Neural cell (in vitro differentiated cells): ENCODE measurements around the gene RAD51B. TPM values are rescaled to one million over a fixed set of nuclear protein-coding genes. Genes with fewer than 3 reads are reported as not detected.
"Not testable (repeated sequence)": the region's sequence is repeated elsewhere in the genome, so short reads cannot be mapped to it uniquely, and the experiment has no call there.

Source experiments
- H2AFZ ChIP-seq: fragments of 200-600, 300-800 bp; sonication (generic), shearing (Covaris generic); 2 replicates; pipeline ENCODE4 v1.6.0; 2014; ENCODE audit warnings: low read depth, mild to moderate bottlenecking, antibody characterized with exemption, low read length, moderate library complexity
- H3F3A ChIP-seq: fragments of 200-600 bp; shearing (Covaris generic); 2 replicates; pipeline ENCODE4 v1.6.1; 2016; ENCODE audit warnings: mild to moderate bottlenecking, moderate library complexity, mixed read lengths, antibody characterized with exemption, low read length; ENCODE audit not compliant: insufficient read depth, poor library complexity, severe bottlenecking
- H3K27ac ChIP-seq: fragments of 200-600, 300-800 bp; sonication (generic), shearing (Covaris generic); 2 replicates; pipeline ENCODE4 v1.5.1; 2014; ENCODE audit warnings: mild to moderate bottlenecking, low read length, moderate library complexity
- H3K27me3 ChIP-seq: fragments of 300-800, 200-600 bp; sonication (generic), shearing (Covaris generic); 2 replicates; pipeline ENCODE4 v1.6.0; 2014; ENCODE audit warnings: mild to moderate bottlenecking, low read depth, low read length, moderate library complexity; ENCODE audit not compliant: insufficient read depth
- H3K36me3 ChIP-seq: fragments of 300-800, 200-600 bp; sonication (generic), shearing (Covaris generic); 2 replicates; pipeline ENCODE4 v1.5.1; 2014; ENCODE audit warnings: mild to moderate bottlenecking, antibody characterized with exemption, low read length, moderate library complexity; ENCODE audit not compliant: insufficient read depth
- H3K4me2 ChIP-seq: fragments of 300-800, 200-600 bp; sonication (generic), shearing (Covaris generic); 2 replicates; pipeline ENCODE4 v1.6.0; 2014; ENCODE audit warnings: mild to moderate bottlenecking, low read length
- H3K4me3 ChIP-seq: fragments of 300-800, 200-600 bp; sonication (generic), shearing (Covaris generic); 2 replicates; pipeline ENCODE4 v1.5.1; 2014; ENCODE audit warnings: mild to moderate bottlenecking, low read length, moderate library complexity
- H3K79me2 ChIP-seq: fragments of 200-600 bp; shearing (Covaris generic); replicated peaks from 2 replicates; pipeline ENCODE4 v1.6.0; 2014; ENCODE audit warnings: mild to moderate bottlenecking, low read length, moderate library complexity; ENCODE audit not compliant: insufficient read depth
- H3K9ac ChIP-seq: fragments of 300-800, 200-600 bp; sonication (generic), shearing (Covaris generic); 2 replicates; pipeline ENCODE4 v1.6.1; 2016; ENCODE audit warnings: mild to moderate bottlenecking, low read length, mixed read lengths
- H3K9me2 ChIP-seq: fragments of 200-600 bp; shearing (Covaris generic); 2 replicates; pipeline ENCODE4 v1.6.1; 2016; ENCODE audit warnings: mild to moderate bottlenecking, low read length, mixed read lengths; ENCODE audit not compliant: insufficient read depth
- H3K9me3 ChIP-seq: fragments of 200-600, 300-800 bp; sonication (generic), shearing (Covaris generic); 2 replicates; pipeline ENCODE4 v1.6.1; 2016; ENCODE audit warnings: mild to moderate bottlenecking, mixed run types, low read length, moderate library complexity, mixed read lengths
- H4K20me1 ChIP-seq: fragments of 200-600 bp; shearing (Covaris generic); 2 replicates; pipeline ENCODE4 v1.6.1; 2016; ENCODE audit warnings: mild to moderate bottlenecking, mixed run types; ENCODE audit not compliant: insufficient read depth
- CTCF ChIP-seq: fragments of 450-650 bp; IDR thresholded peaks from 2 replicates; pipeline ENCODE4 v1.5.1; 2014; ENCODE audit warnings: antibody characterized with exemption, mild to moderate bottlenecking, moderate library complexity; ENCODE audit not compliant: poor library complexity, severe bottlenecking
- EP300 ChIP-seq: fragments of 450-650 bp; conservative IDR thresholded peaks from 2 replicates; pipeline ENCODE4 v1.6.1; 2014; ENCODE audit warnings: antibody characterized with exemption, mild to moderate bottlenecking, moderate library complexity; ENCODE audit not compliant: poor library complexity, severe bottlenecking
- EZH2 ChIP-seq: fragments of 200-600, 300-800 bp; shearing (Covaris generic), sonication (generic); IDR thresholded peaks from 2 replicates; pipeline ENCODE4 v1.6.1; 2014; ENCODE audit warnings: antibody characterized with exemption, low read length, borderline replicate concordance, mild to moderate bottlenecking; ENCODE audit not compliant: insufficient read depth, poor library complexity, severe bottlenecking
- MXI1 ChIP-seq: fragments of 450-650 bp; conservative IDR thresholded peaks from 2 replicates; pipeline ENCODE4 v1.6.1; 2014; ENCODE audit warnings: antibody characterized with exemption, mild to moderate bottlenecking; ENCODE audit not compliant: poor library complexity, severe bottlenecking
- POLR2AphosphoS5 ChIP-seq: IDR thresholded peaks from 2 replicates; pipeline ENCODE4 v1.6.1; 2012
- RAD21 ChIP-seq: fragments of 450-650 bp; conservative IDR thresholded peaks from 2 replicates; pipeline ENCODE4 v1.6.1; 2014; ENCODE audit warnings: antibody characterized with exemption, mild to moderate bottlenecking, moderate library complexity
- REST ChIP-seq: IDR thresholded peaks from 2 replicates; pipeline ENCODE4 v1.6.1; 2012; ENCODE audit warnings: borderline replicate concordance
- SMC3 ChIP-seq: fragments of 450-650 bp; conservative IDR thresholded peaks from 2 replicates; pipeline ENCODE4 v1.6.1; 2014; ENCODE audit warnings: antibody characterized with exemption, mild to moderate bottlenecking, moderate library complexity; ENCODE audit not compliant: poor library complexity
- TAF1 ChIP-seq: IDR thresholded peaks from 2 replicates; pipeline ENCODE4 v1.6.1; 2012; ENCODE audit warnings: low read depth
- polyA plus RNA-seq: library from polyadenylated mRNA; depleted of rRNA; stranded (reverse); fragments of >200 nt; gene quantifications from 2 replicates; pipeline ENCODE4 v1.2.3, GENCODE V29; 2014

RAD51B gene
- polyA plus RNA-seq, 1 donor from 2014 or later, result 3.1 TPM

GRCh38 chr14:68662392-68662791 is 842.8 kb downstream of the RAD51B start:
- no peak overlapping the region for H3K4me3 ChIP-seq
- no peaks in the 10 kb centered on the region for H3K9me2 ChIP-seq
- no peaks in the 10 kb centered on the region for H3K36me3 ChIP-seq
- no peaks in the 10 kb centered on the region for H3K9me3 ChIP-seq
- H3K79me2 ChIP-seq, result no peaks in the 10 kb centered on the region
- H3K27me3 ChIP-seq, result no peaks in the 10 kb centered on the region
- H3K9ac ChIP-seq, result no peak overlapping the region
- no peak overlapping the region for H2AFZ ChIP-seq
- no peaks in the 10 kb centered on the region for H4K20me1 ChIP-seq
- H3K27ac ChIP-seq, result no peak overlapping the region
- no peak for TF ChIP-seq REST
- TF ChIP-seq EZH2, result no peak
- no peak for TF ChIP-seq CTCF
- no peak for TF ChIP-seq POLR2AphosphoS5
- TF ChIP-seq SMC3, result no peak
- no peak for TF ChIP-seq TAF1
- TF ChIP-seq RAD21, result no peak
- no peak for TF ChIP-seq EP300
- no peak for TF ChIP-seq MXI1
- no peak overlapping the region for H3K4me2 ChIP-seq
- no peaks in the 10 kb centered on the region for H3F3A ChIP-seq

- H3F3A ChIP-seq, result not testable (repeated sequence)
These were observed 843.2 kb downstream of the RAD51B start for GRCh38 chr14:68662826-68663225.

GRCh38 chr14:68663385-68664076 is 844.0 kb downstream of the RAD51B start:
- no peak for TF ChIP-seq REST
- no peak for TF ChIP-seq CTCF
- no peak for TF ChIP-seq RAD21
- no peak for TF ChIP-seq TAF1
- no peak for TF ChIP-seq POLR2AphosphoS5
- TF ChIP-seq SMC3, result no peak
- TF ChIP-seq MXI1, result no peak
- no peak for TF ChIP-seq EP300
- TF ChIP-seq EZH2, result no peak
- Histone ChIP-seq H3K9ac (no peak overlapping the region), H3K27me3 (no peaks in the 10 kb centered on the region), H3K9me3 (no peaks in the 10 kb centered on the region), H3K27ac (no peak overlapping the region), H3K36me3 (no peaks in the 10 kb centered on the region), H3K4me2 (no peak overlapping the region), H4K20me1 (no peaks in the 10 kb centered on the region), H3K4me3 (no peak overlapping the region), H3K79me2 (no peaks in the 10 kb centered on the region), H3K9me2 (no peaks in the 10 kb centered on the region), H3F3A (no peaks in the 10 kb centered on the region), H2AFZ (no peak overlapping the region)

More at GRCh38 chr14:68662826-68663225, 843.2 kb downstream of the RAD51B start:
- not testable (repeated sequence) for H3K9me2 ChIP-seq, H3K27ac ChIP-seq, H3K4me2 ChIP-seq, H2AFZ ChIP-seq, H3K27me3 ChIP-seq, H3K36me3 ChIP-seq, H3K4me3 ChIP-seq, H3K79me2 ChIP-seq, H3K9ac ChIP-seq, H4K20me1 ChIP-seq, H3K9me3 ChIP-seq
